NCI-H1930 (cell line): ENCODE data around the gene MIPOL1.
A peak's percentile ranks its signal among the peaks of the same experiment; 100 is the strongest.
"Not testable (repeated sequence)": the region's sequence is repeated elsewhere in the genome, so short reads cannot be mapped to it uniquely, and the experiment has no call there.

ENCODE experiments used
- DNase-seq, 2 experiments: peaks; one replicate each; lab custom pipeline; 2025; lab: John Stamatoyannopoulos, UW

MIPOL1 gene

GRCh38 chr14:37197421-37198272 lies at the start of gene MIPOL1:
Gene MIPOL1, plus strand, starts transcription at chr14:37197937. Its CDS starts 49,952 bp downstream, at chr14:37247889.
- DNase-seq, result peak; percentile 51 to 71

GRCh38 chr14:37150414-37150813 lies 47.3 kb upstream of the MIPOL1 start:
- DNase-seq, result no peak

- DNase-seq, result no peak
Measured at GRCh38 chr14:37153005-37153404, 44.7 kb upstream of the MIPOL1 start.

- DNase-seq, result no peak
Measured at GRCh38 chr14:37153483-37153882, 44.3 kb upstream of the MIPOL1 start.

- DNase-seq, result no peak
Measured at GRCh38 chr14:37157987-37158386, 39.8 kb upstream of the MIPOL1 start.

GRCh38 chr14:37162307-37162706 lies 35.4 kb upstream of the MIPOL1 start:
- not testable (repeated sequence) for DNase-seq

- DNase-seq, result no peak
Measured at GRCh38 chr14:37165794-37166193, 31.9 kb upstream of the MIPOL1 start.

GRCh38 chr14:37167151-37168047 lies 30.3 kb upstream of the MIPOL1 start:
- no peak for DNase-seq

- DNase-seq, result no peak
Measured at GRCh38 chr14:37168721-37169120, 29.0 kb upstream of the MIPOL1 start.

GRCh38 chr14:37170237-37170636 lies 27.5 kb upstream of the MIPOL1 start:
- no peak for DNase-seq

- no peak for DNase-seq
Measured at GRCh38 chr14:37170993-37171392, 26.7 kb upstream of the MIPOL1 start.

GRCh38 chr14:37171678-37172023 lies 26.1 kb upstream of the MIPOL1 start:
- DNase-seq, result no peak

- DNase-seq, result peak; percentile 71 to 82
Measured at GRCh38 chr14:37172024-37172869, 25.5 kb upstream of the MIPOL1 start, which contains the start of gene SLC25A21. Gene SLC25A21, minus strand, starts transcription at chr14:37172606.

GRCh38 chr14:37172936-37173614 lies 24.7 kb upstream of the MIPOL1 start:
- DNase-seq, result no peak

GRCh38 chr14:37179896-37180502 lies 17.7 kb upstream of the MIPOL1 start:
- no peak for DNase-seq

- DNase-seq, result not testable (repeated sequence)
Measured at GRCh38 chr14:37180886-37181285, 16.9 kb upstream of the MIPOL1 start.

GRCh38 chr14:37181441-37181840 lies 16.3 kb upstream of the MIPOL1 start:
- DNase-seq, result no peak

GRCh38 chr14:37184520-37184919 lies 13.2 kb upstream of the MIPOL1 start:
- not testable (repeated sequence) for DNase-seq

GRCh38 chr14:37185670-37186069 lies 12.1 kb upstream of the MIPOL1 start:
- DNase-seq, result no peak

GRCh38 chr14:37186865-37187264 lies 10.9 kb upstream of the MIPOL1 start:
- no peak for DNase-seq

GRCh38 chr14:37187294-37187693 lies 10.4 kb upstream of the MIPOL1 start:
- DNase-seq, result no peak
